GM21447 (cell line): Measurements from ENCODE around the gene MRGPRE.
"Not testable (repeated sequence)": the region's sequence is repeated elsewhere in the genome, so short reads cannot be mapped to it uniquely, and the experiment has no call there.

ENCODE experiments used
- ATAC-seq: cut with Tn5 transposase; IDR thresholded peaks from one replicate; pipeline ENCODE4 v1.9.1; 2021; ENCODE audit not compliant: unreplicated experiment

MRGPRE gene, protein sequence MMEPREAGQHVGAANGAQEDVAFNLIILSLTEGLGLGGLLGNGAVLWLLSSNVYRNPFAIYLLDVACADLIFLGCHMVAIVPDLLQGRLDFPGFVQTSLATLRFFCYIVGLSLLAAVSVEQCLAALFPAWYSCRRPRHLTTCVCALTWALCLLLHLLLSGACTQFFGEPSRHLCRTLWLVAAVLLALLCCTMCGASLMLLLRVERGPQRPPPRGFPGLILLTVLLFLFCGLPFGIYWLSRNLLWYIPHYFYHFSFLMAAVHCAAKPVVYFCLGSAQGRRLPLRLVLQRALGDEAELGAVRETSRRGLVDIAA

DNA sequence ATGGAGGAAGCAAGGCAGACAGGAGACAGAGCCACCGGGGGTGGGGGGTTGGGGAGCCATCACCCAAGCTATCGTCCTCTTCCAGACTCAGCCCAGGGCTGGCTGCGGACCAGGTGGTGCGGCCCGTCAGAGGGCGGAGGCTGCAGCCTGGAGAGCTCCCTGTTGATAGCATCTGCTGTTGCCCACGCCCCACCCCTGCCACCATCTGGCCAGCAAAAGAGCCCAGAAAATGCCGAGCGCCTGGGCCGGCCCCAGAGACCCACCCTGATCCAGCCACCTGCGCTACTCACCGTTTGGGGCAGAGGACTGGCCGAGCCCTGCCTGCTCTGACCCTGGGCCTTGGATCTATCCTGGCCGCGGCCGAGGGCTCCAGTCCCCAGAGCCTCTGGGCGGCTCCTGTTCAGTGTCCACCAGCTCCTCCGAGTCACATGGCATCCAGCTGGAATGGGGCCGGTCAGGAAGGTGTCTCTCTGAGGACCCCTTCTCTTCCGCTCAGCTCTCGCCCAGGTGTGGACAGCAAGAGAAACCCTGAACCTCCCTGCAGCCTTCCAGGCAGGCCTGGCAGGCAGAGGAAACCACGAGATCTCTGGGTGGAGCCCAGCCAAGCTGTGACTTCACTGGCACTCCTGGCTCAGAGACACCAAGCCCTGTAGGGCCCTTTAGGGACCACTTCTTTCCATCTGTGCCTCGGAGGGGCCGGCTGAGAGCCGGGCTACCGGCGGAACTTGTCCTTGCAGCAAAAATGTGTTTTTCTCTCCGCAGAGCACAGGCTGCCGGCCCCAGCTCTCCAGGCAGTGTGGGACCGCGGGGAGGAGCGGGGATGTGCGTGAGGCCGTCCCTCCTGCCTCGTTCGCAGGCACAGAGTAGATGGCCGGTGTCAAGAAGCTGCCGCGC lies at the start of gene MRGPRE:
TSS of gene MRGPRE (minus strand) at position 567 of the 894 bp plus-strand sequence. CDS start 3,618 bp downstream, outside the sequence.
- ATAC-seq = no peak

DNA sequence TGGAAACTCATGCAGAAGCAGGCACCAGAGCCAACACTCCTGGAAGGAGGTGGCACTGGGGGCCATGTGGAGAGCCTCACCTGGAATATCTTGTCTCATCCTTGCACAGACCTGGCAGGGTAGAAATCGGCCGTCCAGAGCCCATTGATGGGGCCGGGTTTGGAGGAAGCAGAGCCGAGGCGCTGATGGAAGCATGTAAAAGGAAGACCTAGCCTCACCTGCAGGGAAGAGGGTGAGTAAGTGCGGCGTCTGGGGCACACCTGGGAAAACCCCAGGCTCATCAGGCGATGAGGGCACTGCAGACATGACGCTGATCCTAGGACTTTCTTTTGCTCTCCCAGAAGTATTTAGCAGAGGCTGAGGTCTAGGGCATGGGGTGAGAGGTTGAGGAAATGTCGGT lies 48.9 kb upstream of the MRGPRE start:
- ATAC-seq = not testable (repeated sequence)

DNA sequence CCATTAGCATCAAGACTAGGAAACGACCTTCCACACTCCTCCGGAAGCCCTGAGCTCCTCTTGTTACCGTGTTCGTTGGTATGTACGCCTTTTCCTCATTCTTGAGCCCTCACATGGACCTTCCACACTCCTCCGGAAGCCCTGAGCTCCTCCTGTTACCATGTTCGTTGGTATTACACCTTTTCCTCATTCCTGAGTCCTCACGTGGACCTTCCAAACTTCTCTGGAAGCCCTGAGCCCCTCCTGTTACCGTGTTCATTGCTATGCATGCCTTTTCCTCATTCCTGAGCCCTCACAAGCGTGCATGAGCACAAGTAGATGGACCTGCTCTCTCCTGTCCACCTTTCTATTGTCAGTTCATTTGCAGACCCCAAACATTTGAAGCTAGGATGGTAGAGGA lies 48.4 kb upstream of the MRGPRE start:
- not testable (repeated sequence) for ATAC-seq

DNA sequence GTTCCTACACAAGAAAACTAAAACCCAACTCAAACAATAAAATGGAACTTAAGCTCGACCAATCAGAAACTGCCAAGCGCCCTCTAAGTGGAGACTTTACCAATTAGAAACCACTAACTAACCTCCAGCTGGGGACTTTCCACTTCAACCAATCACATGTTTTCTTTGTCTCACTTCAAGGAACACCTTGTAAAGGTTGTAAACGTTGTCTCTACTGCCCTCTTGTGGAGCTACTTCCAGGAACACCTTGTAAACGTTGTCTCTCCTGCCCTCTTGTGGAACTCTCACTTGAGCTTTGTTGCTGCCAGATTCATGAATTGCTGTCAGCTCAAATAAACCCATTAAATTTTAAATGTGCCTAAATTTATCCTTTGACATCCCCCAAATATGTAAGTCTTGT lies 46.7 kb upstream of the MRGPRE start:
- ATAC-seq = not testable (repeated sequence)

DNA sequence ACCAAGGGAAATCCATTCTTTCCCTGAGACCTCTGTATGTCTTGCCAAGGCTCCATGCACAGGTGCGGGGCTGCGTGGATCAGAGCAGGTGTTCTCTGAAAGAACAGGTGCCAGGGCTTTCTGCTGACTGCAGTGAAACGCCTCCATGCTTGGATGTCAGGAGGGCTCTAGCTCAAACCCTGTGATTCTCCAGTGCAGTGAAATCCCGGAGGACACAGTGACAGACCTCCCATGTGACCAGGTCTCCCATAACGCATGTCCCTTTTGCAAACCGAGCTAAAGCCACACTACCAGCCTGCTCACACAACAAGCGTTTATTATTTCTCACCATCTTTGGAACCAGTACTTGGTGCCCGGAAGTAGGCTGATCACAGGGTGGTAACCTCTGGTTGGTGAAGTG lies 41.4 kb upstream of the MRGPRE start:
- not testable (repeated sequence) for ATAC-seq

DNA sequence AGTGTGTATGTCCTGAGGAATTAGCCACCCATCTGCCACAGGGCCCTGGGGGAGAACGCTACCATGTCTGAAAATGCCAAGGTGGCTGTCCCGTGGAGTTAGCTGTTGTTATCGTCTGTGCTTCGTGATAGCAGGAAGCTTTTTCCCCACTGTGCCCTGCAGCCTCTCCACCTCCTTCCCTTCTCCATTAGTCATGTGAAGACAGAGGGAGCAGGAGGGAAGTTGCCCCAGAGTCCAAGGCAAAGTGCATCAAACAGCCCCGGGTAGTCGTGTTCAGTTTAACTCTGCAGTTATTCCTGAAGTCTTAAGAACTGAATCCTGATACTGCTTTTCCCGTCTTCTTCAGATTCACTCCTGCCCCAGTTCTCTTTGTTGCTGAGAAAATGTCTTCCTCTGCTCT lies 30.3 kb upstream of the MRGPRE start:
- ATAC-seq = not testable (repeated sequence)

DNA sequence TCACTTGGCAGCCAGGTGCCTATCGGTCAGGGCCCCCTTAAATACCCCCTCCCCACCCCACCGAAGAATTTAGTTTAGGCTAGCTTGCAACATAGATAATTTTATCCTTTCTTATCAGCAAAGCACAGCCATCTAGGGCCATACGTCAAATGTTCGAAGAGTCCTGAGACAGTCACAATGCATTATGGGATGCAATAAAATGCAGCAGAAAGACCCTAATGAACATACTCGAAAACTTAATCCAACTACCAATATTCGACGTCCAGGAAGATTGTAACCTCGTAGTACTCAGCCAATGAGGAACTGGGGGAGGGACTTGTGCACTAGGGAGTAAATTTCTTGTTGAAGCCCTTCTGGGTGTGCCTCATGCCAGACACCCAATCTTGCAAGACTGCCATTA lies 29.6 kb upstream of the MRGPRE start:
- ATAC-seq = not testable (repeated sequence)

DNA sequence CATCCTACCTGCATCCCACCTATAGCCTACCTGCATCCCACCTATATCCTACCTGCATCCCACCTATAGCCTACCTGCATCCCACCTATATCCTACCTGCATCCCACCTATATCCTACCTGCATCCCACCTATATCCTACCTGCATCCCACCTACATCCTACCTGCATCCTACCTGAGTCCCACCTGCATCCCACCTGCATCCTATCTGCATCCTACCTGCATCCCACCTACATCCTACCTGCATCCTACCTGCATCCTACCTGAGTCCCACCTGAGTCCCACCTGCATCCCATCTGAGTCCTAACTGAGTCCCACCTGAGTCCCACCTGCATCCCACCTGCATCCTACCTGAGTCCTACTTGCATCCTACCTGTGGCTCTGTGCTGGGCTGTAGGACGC lies 25.3 kb upstream of the MRGPRE start:
- not testable (repeated sequence) for ATAC-seq

DNA sequence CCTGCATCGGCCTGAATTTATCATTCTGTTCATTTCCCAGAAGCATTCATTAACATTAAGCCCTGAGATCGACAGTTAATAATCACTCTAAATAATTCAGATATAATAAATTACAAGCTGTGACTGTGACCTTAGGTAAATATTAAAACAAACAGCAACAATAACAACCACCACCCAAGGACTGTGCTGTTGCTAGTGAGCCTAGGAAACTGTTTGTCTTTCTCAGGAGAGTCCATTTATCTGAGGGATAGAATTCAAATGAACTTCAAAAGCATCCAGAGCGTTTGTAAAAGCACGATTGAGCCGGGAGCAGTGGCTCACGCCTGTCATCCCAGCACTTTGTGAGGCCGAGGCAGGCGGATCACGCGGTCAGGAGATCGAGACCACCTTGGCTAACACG lies 23.0 kb upstream of the MRGPRE start:
- ATAC-seq = not testable (repeated sequence)

DNA sequence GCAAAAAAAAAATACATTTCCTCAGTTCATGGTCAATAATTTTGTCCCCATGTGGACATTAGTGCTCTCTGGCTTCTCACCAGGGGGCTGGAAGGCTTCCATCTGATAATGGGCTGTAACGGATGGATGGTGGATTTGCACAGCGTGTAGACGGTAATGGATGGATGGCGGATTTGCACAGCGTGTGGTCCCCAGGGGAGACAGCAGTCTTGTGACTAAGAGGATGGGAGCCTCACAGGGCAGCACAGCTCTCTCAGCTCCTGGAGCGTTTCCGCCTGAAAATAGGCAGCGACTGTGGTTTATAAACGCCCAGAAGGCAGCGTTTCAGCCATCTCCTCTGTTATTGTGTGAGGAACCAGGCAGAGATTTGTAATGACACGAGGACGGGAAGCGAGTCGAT lies 22.6 kb upstream of the MRGPRE start:
- not testable (repeated sequence) for ATAC-seq

DNA sequence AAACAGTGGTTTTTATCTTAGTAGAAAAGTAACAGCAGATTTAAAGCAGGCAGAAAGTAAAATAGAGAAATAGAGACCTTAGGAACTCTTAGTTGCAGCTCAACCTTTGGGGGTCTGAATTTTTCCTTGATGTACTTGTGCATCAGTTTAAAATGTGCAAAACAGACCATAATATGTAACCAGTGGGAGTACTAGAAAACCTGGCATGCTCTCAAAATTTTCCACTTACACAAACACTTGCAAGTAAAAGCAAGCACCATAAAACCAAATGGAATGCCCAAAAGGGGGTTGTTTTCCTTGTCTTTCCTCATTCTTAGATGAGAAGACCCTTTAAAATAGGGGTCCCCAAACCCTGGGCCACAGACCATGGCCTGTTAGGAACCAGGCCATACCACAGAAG lies 12.9 kb upstream of the MRGPRE start:
- ATAC-seq = no peak

DNA sequence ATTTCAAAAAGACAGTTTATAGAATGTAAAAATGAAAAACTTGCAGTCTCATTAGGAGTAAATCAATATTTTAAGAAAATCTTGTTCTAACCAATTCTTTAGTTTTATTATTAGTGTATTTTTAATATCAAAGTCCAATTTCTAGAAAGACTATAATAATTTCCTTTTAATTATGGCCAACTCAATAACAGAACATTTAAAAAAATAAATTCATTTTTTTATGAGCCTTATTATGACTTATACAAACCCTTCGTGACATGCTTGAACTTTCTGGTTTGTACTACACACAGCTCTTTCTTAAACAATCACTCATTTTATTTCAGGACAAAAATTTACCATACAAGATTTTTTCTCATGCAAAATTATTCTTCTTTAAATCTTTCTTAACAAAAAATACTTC lies 11.7 kb upstream of the MRGPRE start:
- no peak for ATAC-seq

DNA sequence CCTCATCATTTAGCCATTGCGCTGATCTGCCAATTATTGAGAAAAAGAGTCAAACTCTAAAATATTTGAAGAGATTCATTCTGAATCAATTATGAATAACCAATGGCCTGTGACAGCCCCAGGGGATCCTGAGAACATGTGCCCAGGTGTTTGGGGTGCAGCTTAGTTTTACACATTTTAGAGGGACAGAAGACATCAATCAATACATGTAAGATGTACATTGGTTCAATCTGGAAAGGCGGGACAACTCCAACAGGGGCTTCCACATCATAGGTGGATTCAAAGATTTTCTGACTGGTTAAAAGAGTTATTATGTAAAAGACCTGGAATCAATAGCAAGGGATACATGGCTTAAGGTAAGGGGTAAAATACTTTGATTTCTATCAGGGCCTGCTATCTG lies 4.9 kb upstream of the MRGPRE start:
- no peak for ATAC-seq

DNA sequence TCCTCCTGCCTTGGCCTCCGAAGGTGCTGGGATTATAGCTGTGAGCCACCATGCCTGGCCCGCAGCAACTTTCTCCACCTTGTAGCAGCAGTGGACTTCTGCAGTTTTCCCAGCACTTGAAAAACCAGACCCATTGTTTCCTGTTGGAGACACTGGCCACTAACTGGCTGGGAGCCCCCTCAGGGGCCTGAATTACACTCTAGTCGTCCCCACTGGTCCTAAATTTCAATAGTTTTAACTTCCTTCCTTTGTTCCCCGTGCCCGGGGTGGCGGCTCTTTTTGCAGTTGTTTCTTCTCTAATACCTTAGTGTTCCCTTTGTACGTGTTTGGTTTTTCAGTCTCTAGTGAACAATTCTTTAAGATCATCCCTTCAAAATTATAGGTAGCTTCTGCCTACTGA lies 2.6 kb upstream of the MRGPRE start:
- no peak for ATAC-seq

DNA sequence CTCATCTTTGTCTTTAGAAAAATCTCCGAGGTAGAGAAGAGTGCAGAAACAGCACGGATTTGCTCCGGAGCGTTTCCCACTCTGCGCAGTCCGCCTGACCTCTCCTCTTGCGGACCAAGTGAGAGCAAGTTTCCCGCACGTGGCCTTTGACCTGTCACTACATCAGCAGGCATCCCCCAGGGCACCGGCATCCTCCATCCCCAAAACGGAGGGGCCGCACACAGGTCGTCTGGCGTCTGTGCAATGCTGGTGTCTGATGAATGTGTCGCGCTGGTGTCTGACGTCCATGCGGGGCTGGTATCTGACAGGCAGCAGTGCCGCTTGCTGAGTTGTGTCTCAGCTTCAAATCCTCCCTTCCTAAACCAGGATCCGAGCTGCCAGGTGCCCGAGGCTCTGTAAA lies 739 bp upstream of the MRGPRE start:
- no peak for ATAC-seq

DNA sequence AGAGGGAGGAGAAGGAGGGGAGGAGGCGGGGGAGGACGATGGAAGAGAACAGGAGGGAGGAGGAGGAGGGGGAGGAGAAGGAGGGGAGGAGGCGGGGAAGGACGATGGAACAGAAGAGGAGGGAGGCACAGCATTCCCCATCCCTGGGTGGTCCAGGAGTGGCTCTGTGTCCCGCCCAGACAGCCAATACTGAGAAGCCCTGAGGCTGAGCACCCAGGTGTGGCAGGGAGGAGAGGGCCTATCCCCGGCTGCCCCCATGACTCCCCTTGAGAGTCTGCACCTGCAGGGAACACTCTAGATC lies 717 bp downstream of the MRGPRE start:
- no peak for ATAC-seq

DNA sequence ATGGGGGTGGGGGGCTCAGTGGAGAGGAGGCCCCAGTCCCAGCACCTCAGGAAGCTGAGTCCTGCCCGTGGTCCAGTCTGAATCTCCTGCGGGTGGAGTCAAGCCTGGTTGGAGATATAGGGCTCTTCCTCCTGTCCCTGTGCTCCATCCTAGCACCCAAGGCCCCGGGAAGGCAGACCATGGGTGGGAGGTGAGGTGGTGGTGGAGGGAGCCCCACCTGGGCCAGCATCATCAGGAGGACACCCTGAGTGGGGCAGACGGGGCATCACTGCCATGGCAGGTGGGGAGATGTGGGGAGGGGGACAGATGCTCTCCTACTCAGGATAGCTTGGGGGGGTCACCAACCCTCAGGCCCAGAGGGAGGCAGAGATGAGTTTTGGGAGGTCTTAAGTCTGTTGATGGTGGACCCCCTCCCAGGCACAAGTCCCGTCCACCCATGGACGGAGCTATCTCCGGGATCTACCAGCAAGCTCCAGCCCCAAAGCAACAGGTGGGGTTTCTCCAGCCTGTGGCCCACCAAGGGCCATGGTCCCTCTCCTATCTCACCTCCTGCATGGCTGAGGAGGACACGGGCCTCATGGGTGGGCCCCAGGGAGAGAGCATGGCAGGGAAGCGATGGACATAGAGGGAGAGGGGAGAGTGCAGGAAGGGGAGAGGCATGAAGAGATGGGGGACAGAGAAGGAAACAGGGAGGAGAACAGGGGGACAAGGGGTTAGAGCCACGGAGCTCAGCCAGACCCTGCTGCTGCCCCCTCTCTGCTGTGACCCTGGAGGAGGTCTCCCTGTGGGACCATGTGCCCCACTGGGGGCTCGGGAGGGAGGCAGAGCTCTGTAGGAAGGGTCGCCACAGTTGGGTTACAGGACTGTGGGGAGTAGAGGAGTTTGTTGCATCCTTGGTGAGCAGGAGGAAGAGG lies 1.3 kb downstream of the MRGPRE start:
- ATAC-seq = no peak

DNA sequence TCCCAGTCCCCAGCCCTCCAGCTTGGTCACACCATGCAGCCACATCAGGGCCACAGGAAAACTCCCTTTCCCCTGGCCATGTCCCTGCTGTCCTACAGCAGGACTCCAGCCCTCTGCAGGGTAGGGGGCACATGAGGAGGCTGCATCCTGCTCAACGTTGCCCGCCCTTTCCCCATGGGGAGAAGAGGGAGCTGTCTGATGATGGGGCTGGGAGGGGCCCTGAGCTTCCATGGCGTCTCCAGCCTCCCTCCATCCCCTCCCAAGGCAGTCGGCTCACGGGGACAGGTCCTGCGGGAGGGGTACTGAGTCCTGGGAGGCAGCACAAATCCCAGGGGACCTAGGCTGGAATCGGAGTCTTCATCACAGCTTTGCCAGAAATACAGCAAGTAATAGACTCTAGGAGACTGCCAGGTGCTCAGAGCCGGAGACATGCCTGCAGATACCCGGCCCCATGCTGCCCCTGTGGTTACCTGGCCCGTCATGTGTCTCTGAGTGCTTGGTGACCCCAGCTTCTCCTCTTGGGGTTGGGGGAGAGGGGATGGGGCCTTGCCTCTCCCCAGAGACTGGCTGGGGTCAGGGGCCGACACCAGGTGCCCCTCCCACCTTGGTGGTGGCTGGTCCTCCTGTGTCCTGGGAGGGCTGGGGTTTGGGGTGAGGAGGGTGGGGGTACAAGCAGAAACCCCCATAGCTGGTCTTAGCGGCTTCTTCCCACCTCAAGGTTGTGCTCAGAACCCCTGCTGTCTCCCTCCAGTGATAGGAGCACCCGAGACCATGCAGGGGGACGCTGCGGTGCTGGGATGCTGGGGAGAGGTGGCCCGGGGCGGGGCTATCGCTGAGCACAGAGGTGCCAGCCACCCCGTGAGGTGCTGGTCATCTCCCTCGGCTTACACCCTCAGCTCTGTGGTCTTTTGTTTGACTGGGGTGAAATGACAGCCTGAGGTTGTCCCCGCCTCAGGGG lies 2.3 kb downstream of the MRGPRE start:
- ATAC-seq = no peak

DNA sequence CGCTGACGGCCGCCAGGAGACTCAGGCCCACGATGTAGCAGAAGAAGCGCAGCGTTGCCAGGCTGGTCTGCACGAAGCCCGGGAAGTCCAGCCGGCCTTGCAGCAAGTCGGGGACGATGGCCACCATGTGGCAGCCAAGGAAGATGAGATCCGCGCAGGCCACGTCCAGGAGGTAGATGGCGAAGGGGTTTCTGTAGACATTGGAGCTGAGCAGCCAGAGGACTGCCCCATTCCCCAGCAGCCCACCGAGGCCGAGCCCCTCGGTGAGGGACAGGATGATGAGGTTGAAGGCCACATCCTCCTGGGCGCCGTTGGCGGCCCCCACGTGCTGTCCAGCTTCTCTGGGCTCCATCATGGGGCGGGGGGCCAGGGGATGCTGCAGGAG lies 3.8 kb downstream of the MRGPRE start:
- ATAC-seq = no peak
